IMR-90 (cell line): ENCODE data around the gene ABCD1. TPM values are rescaled to one million over a fixed set of nuclear protein-coding genes. Genes with fewer than 3 reads are reported as not detected.

Experiments
- ATAC-seq: fragments of 200-7000 bp; cut with Tn5 transposase; 2 replicates; pipeline ENCODE4 v1.9.1; 2020; ENCODE audit warnings: low read depth, mild to moderate bottlenecking, moderate library complexity
- BruUV-seq: library from RNA; stranded (reverse); fragments of 400-500 nt; replicated peaks from 2 replicates; lab custom pipeline; 2021; lab: Mats Ljungman, UMichigan
- CTCF ChIA-PET: fragments of 300-600 bp; formaldehyde crosslinking; extraction: SDS; loops from one replicate; lab custom pipeline; 2021; ENCODE audit warnings: antibody characterized with exemption; lab: Yijun Ruan, JAX
- POLR2A ChIA-PET: fragments of 300-600 bp; sonication (Branson Sonifier 250); formaldehyde crosslinking; loops from one replicate; lab custom pipeline; 2022; ENCODE audit warnings: antibody characterized with exemption; ENCODE audit not compliant: unreplicated experiment; lab: Charles Lee
- DNase-seq: peaks from one replicate; pipeline ENCODE4 v3.0.0; 2013
- H2AFZ ChIP-seq: replicated peaks from 2 replicates; pipeline ENCODE3; 2013; ENCODE audit warnings: low read length, mild to moderate bottlenecking; ENCODE audit not compliant: poor library complexity
- H2AK5ac ChIP-seq: 2 replicates; pipeline ENCODE4 v1.6.1; 2013; ENCODE audit warnings: low read depth, low read length, inconsistent platforms
- H2AK9ac ChIP-seq: replicated peaks from 2 replicates; pipeline ENCODE3; 2013; ENCODE audit warnings: mild to moderate bottlenecking, low read depth, low read length, moderate library complexity; ENCODE audit not compliant: poor library complexity
- H2BK120ac ChIP-seq: 2 replicates; pipeline ENCODE4 v1.6.1; 2013; ENCODE audit warnings: low read depth, low read length, inconsistent platforms
- H2BK15ac ChIP-seq: 3 replicates; pipeline ENCODE4 v1.6.1; 2013; ENCODE audit warnings: low read depth, low read length, inconsistent platforms
- H2BK20ac ChIP-seq: 2 replicates; pipeline ENCODE4 v1.6.1; 2013; ENCODE audit warnings: low read depth, mild to moderate bottlenecking, inconsistent platforms, low read length, moderate library complexity
- H2BK5ac ChIP-seq: 2 replicates; pipeline ENCODE4 v1.6.1; 2013; ENCODE audit warnings: mild to moderate bottlenecking, low read depth, low read length, inconsistent platforms; ENCODE audit not compliant: poor library complexity, severe bottlenecking
- H3K14ac ChIP-seq: replicated peaks from 2 replicates; pipeline ENCODE4 v1.6.1; 2013; ENCODE audit warnings: low read depth, low read length, inconsistent platforms
- H3K18ac ChIP-seq: 2 replicates; pipeline ENCODE4 v1.6.1; 2013; ENCODE audit warnings: low read depth, low read length, control low read depth
- H3K23ac ChIP-seq: 2 replicates; pipeline ENCODE4 v1.6.1; 2013; ENCODE audit warnings: low read depth, low read length, inconsistent platforms
- H3K27ac ChIP-seq: 2 replicates; pipeline ENCODE4 v1.5.1; 2013; ENCODE audit warnings: mild to moderate bottlenecking, control low read depth, low read length; ENCODE audit not compliant: insufficient read depth
- H3K27me3 ChIP-seq: 2 replicates; pipeline ENCODE4 v1.6.1; 2013; ENCODE audit warnings: low read length; ENCODE audit not compliant: control insufficient read depth, insufficient read depth
- H3K36me3 ChIP-seq: 2 replicates; pipeline ENCODE4 v1.6.1; 2013; ENCODE audit warnings: low read length, mixed read lengths; ENCODE audit not compliant: control insufficient read depth, insufficient read depth
- H3K4ac ChIP-seq: 2 replicates; pipeline ENCODE4 v1.6.1; 2013; ENCODE audit warnings: low read depth, low read length, inconsistent platforms
- H3K4me1 ChIP-seq: 2 replicates; pipeline ENCODE4 v1.6.1; 2013; ENCODE audit warnings: low read length, mixed read lengths; ENCODE audit not compliant: control insufficient read depth, insufficient read depth
- H3K4me2 ChIP-seq: 2 replicates; pipeline ENCODE4 v1.6.1; 2013; ENCODE audit warnings: low read depth, mild to moderate bottlenecking, control low read depth, low read length, moderate library complexity
- H3K4me3 ChIP-seq: 2 replicates; pipeline ENCODE4 v1.5.1; 2013; ENCODE audit warnings: low read depth, mild to moderate bottlenecking, control low read depth, low read length, moderate library complexity; ENCODE audit not compliant: insufficient read depth
- H3K56ac ChIP-seq: 2 replicates; pipeline ENCODE4 v1.6.1; 2013; ENCODE audit warnings: low read length, inconsistent platforms; ENCODE audit not compliant: insufficient read depth; ENCODE audit errors: extremely low read depth
- H3K79me1 ChIP-seq, 2 experiments: 2 replicates each; pipeline ENCODE4 v1.6.1; 2013; ENCODE audit warnings: low read length in 2 of 2, inconsistent platforms in 1 of 2, low read depth in 1 of 2
- H3K9ac ChIP-seq: 2 replicates; pipeline ENCODE4 v1.6.1; 2013; ENCODE audit warnings: low read depth, low read length, control low read depth
- H3K9me1 ChIP-seq: 2 replicates; pipeline ENCODE4 v1.6.1; 2013; ENCODE audit warnings: low read length, inconsistent platforms; ENCODE audit not compliant: insufficient read depth
- H3K9me3 ChIP-seq: 2 replicates; pipeline ENCODE4 v1.6.1; 2013; ENCODE audit warnings: low read length; ENCODE audit not compliant: control insufficient read depth, insufficient read depth
- H4K20me1 ChIP-seq: 2 replicates; pipeline ENCODE4 v1.6.1; 2013; ENCODE audit warnings: low read length, inconsistent platforms; ENCODE audit not compliant: insufficient read depth
- H4K5ac ChIP-seq: 2 replicates; pipeline ENCODE4 v1.6.1; 2013; ENCODE audit warnings: mild to moderate bottlenecking, low read depth, low read length, control low read depth
- H4K8ac ChIP-seq, 2 experiments: 2 replicates each; pipeline ENCODE4 v1.6.1; 2013; ENCODE audit warnings: low read depth in 2 of 2, low read length in 2 of 2, control low read depth in 1 of 2, inconsistent platforms in 1 of 2
- H4K91ac ChIP-seq: 2 replicates; pipeline ENCODE4 v1.6.1; 2013; ENCODE audit warnings: low read depth, low read length, inconsistent platforms; ENCODE audit not compliant: insufficient read depth
- BHLHE40 ChIP-seq: fragments of 150-350 bp; IDR thresholded peaks from 2 replicates; pipeline ENCODE4 v1.6.1; 2016; ENCODE audit warnings: mild to moderate bottlenecking, low read depth, low read length
- FOS ChIP-seq: fragments of 150-350 bp; IDR thresholded peaks from 2 replicates; pipeline ENCODE4 v1.6.1; 2016; ENCODE audit warnings: low read depth, low read length
- MAFK ChIP-seq: IDR thresholded peaks from 2 replicates; pipeline ENCODE4 v1.6.1; 2012; ENCODE audit warnings: low read depth, low read length, improper control_type of control experiment
- MAZ ChIP-seq: IDR thresholded peaks from 2 replicates; pipeline ENCODE4 v1.6.1; 2012; ENCODE audit warnings: low read depth, mild to moderate bottlenecking, low read length, improper control_type of control experiment, moderate library complexity, borderline replicate concordance
- RAD21 ChIP-seq: IDR thresholded peaks from 2 replicates; pipeline ENCODE4 v1.6.1; 2012; ENCODE audit warnings: low read length, improper control_type of control experiment
- SMC3 ChIP-seq: fragments of 150-350 bp; IDR thresholded peaks from 2 replicates; pipeline ENCODE4 v1.6.1; 2016; ENCODE audit warnings: low read depth, mild to moderate bottlenecking, antibody characterized with exemption, low read length, moderate library complexity
- WGBS, 2 experiments: methylation state at CpG; one replicate each; pipeline versions ENCODE4 v1.1.5 to v1.1.7; 2013; ENCODE audit warnings: missing lambda C conversion rate in 2 of 2; ENCODE audit not compliant: insufficient read length in 1 of 2; ENCODE audit errors: extremely low coverage in 2 of 2; 5-methylcytosine and 5-hydroxymethylcytosine counted together
- dilution Hi-C: fragments of 300-500 bp; cut with HindIII; formaldehyde crosslinking; loops from one replicate; pipeline ENCODE4 v1.14.3; 2018; ENCODE audit warnings: low sequenced_read_pairs; ENCODE audit not compliant: unreplicated experiment
- in situ Hi-C: fragments of 300-500 bp; cut with MboI; formaldehyde crosslinking; loops from 3 replicates; pipeline ENCODE4 v1.14.3; 2019; ENCODE audit warnings: low sequenced_read_pairs, inconsistent platforms, mixed read lengths
- intact Hi-C: fragments of 100-400 bp; cut with micrococcal nuclease; formaldehyde crosslinking; loops from 2 replicates; pipeline ENCODE4 v1.10.0; 2022
- polyA plus RNA-seq, 3 experiments: library from polyadenylated mRNA; depleted of rRNA; stranded (reverse); fragments of >200 nt; gene quantifications; 2 replicates each; pipeline ENCODE4 v1.2.3, GENCODE V29; 2012; ENCODE audit warnings: low replicate concordance in 1 of 3
- total RNA-seq: library from RNA; depleted of rRNA; stranded (reverse); fragments of >200 nt; gene quantifications from 2 replicates; pipeline ENCODE4 v1.2.3, GENCODE V29; 2012
- TF ChIP-seq, protein P1 (sequence below): fragments of 150-350 bp; IDR thresholded peaks from 2 replicates; pipeline ENCODE4 v1.6.1; 2016; ENCODE audit warnings: low read depth, mild to moderate bottlenecking, low read length, moderate library complexity, borderline replicate concordance

ABCD1 gene
- total and polyA plus RNA-seq, 2 of the 4 experiments (the other 2 are of a cell fraction), result 4.3 to 7.0 TPM

DNA sequence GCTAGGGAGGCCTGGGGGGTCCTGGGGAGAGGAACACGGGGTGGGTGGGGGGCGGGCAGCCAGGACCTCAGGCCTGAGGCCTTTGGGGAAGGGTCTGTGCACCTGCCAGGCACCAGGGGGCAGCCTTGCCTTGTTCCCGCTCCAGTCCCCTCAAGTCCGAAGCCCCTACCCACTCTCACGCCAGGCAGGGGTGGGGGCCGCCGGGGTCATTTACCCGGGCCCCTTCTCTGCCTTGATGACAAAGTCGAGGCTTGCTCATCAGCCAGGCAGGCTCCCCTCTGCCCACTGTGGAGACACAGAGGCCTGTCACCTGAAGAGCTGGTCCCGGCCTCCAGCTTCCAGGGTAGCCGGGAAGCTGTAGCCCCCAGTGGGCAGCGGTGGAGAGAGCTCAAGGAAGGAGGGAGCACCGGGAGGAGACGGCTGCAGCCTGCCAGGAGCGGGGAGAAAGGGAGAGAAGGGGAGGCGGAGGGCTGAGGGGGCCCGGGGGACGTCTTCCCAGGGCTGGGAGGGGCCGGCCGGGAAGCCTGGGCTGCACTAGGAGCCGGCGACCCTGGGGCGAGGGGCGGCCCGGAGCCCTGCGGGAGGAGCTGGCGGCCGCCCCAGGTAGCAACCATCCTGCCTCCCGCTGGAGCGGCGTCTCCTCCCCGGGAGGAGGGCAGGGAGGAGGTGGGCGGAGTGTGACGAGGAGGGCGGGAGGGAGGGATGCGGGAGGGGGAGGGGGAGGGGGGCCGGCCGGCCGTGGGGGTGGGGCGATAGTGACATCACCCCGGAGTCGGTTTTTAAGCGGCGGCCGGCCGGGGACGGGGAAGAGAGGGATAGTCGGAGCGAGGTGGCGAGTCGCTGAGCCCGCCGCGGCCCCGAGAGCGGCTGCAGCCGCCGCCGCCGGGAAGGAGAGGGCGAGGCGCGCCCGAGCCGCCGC lies 37.3 kb upstream of the ABCD1 start, which contains the start of gene SLC6A8 (continued):
- no peak for TF ChIP-seq MAFK

GRCh38 chrX:153688071-153688470 lies 36.6 kb upstream of the ABCD1 start:
- intact Hi-C loops, result no loop called here
- H2BK5ac ChIP-seq, result no peak overlapping the region
- H3K56ac ChIP-seq, result no peak overlapping the region
- no peak overlapping the region for H4K91ac ChIP-seq
- H3K4ac ChIP-seq, result no peak overlapping the region
- no peak overlapping the region for H4K8ac ChIP-seq
- CTCF ChIA-PET, result no interaction called here
- WGBS, 2 experiments, result no CpG with 5 or more reads among the region's 69 CpGs
- in situ Hi-C loops, result no loop called here
- no peak overlapping the region for H2AK5ac ChIP-seq
- H3K4me1 ChIP-seq, result peaks cover 9% of the 10 kb centered on the region
- POLR2A ChIA-PET, result no interaction called here
- no peak overlapping the region for H3K23ac ChIP-seq
- H3K18ac ChIP-seq, result no peak overlapping the region
- TF ChIP-seq BHLHE40, result no peak
- no peak for TF ChIP-seq MAFK
- no peak for TF ChIP-seq FOS
- no peak for TF ChIP-seq RAD21
- TF ChIP-seq, protein P1, sequence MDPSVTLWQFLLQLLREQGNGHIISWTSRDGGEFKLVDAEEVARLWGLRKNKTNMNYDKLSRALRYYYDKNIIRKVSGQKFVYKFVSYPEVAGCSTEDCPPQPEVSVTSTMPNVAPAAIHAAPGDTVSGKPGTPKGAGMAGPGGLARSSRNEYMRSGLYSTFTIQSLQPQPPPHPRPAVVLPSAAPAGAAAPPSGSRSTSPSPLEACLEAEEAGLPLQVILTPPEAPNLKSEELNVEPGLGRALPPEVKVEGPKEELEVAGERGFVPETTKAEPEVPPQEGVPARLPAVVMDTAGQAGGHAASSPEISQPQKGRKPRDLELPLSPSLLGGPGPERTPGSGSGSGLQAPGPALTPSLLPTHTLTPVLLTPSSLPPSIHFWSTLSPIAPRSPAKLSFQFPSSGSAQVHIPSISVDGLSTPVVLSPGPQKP, result no peak
- TF ChIP-seq MAZ, result no peak
- TF ChIP-seq SMC3, result no peak
- H2AFZ ChIP-seq, result no peak overlapping the region
- peaks cover 12% of the 10 kb centered on the region for H4K20me1 ChIP-seq
- H3K9ac ChIP-seq, result no peak overlapping the region
- H3K27me3 ChIP-seq, result no peaks in the 10 kb centered on the region; the same call in 1 of the 2 replicates
- DNase-seq (no peak), ATAC-seq (peak; percentile 15)
- no peak overlapping the region for H3K14ac ChIP-seq
- dilution Hi-C loops, result no loop called here
- H3K79me1 ChIP-seq, result 0 out of 4 replicates have a peak, but pooled peaks cover 0 to 6% of the 10 kb centered on the region in 2 experiments
- no peak overlapping the region for H2BK20ac ChIP-seq
- no peak overlapping the region for H3K4me2 ChIP-seq
- no TSS peak for BruUV-seq
- no peak overlapping the region for H2BK120ac ChIP-seq
- no peak overlapping the region for H4K5ac ChIP-seq
- peaks cover 5% of the 10 kb centered on the region; the same call in 1 of the 2 replicates for H3K9me1 ChIP-seq
- peaks cover 4% of the 10 kb centered on the region for H3K36me3 ChIP-seq
- no peak overlapping the region for H2AK9ac ChIP-seq
- H3K4me3 ChIP-seq, result peak overlapping the region; percentile 38; the same call in 1 of the 2 replicates
- H3K9me3 ChIP-seq, result peaks cover 6% of the 10 kb centered on the region; the same call in 1 of the 2 replicates
- no peak overlapping the region for H3K27ac ChIP-seq
- no peak overlapping the region for H2BK15ac ChIP-seq
